ENCODE measurements around the gene DCAF11. TPM values are rescaled to one million over a fixed set of nuclear protein-coding genes. Genes with fewer than 3 reads are reported as not detected.
A peak's percentile ranks its signal among the peaks of the same experiment; 100 is the strongest.

DCAF11 gene
- total RNA-seq, 4 donors from 2014 or later = 64.2 to 71.7 (median 68.3) TPM

GRCh38 chr14:24167469-24168114 is 53.0 kb downstream of the DCAF11 start:
- no peak for DNase-seq (ENCODE audit: low spot score in 2 of 2)
- WGBS = 89% methylated on average over 3 of the region's 3 CpGs
- peaks cover 35% of the 10 kb centered on the region for H3K4me1 ChIP-seq
- H3K9me3 ChIP-seq = no peaks in the 10 kb centered on the region
- H3K27ac ChIP-seq = no peak overlapping the region
- peaks cover 61% of the 10 kb centered on the region for H3K36me3 ChIP-seq
- H3K27me3 ChIP-seq = no peaks in the 10 kb centered on the region
- TF ChIP-seq CTCF (IDR thresholded peaks at IDR 0.05) (no peak), POLR2A (IDR thresholded peaks at IDR 0.05) (no peak), EP300 (IDR thresholded peaks at IDR 0.05) (no peak), POLR2AphosphoS5 (IDR thresholded peaks at IDR 0.05) (no peak)
- H3K4me3 ChIP-seq = no peak overlapping the region

GRCh38 chr14:24171422-24172260 is 57.1 kb downstream of the DCAF11 start, which contains the start of gene REC8:
REC8 (plus strand) TSS chr14:24172080; CDS start chr14:24172553, 473 bp downstream.
- Histone ChIP-seq H3K27ac (peak within 1 kb of the TSS; percentile 29), H3K27me3 (no peaks in the 10 kb centered on the region), H3K4me3 (peak within 1 kb of the TSS; percentile 31), H3K36me3 (peaks cover 27% of the 10 kb centered on the region), H3K4me1 (peaks cover 10% of the 10 kb centered on the region), H3K9me3 (no peaks in the 10 kb centered on the region)
- peak in 1 of 2 donors; percentile 74 for DNase-seq (ENCODE audit: low spot score in 2 of 2)
- no peak for TF ChIP-seq POLR2AphosphoS5 (IDR thresholded peaks at IDR 0.05)
- no peak for TF ChIP-seq POLR2A (IDR thresholded peaks at IDR 0.05)
- no peak for TF ChIP-seq CTCF (IDR thresholded peaks at IDR 0.05)
- no peak for TF ChIP-seq EP300 (IDR thresholded peaks at IDR 0.05)
- WGBS = 45% methylated on average over 33 of the region's 63 CpGs

- peak overlapping the region; percentile 31 for H3K4me3 ChIP-seq
- TF ChIP-seq POLR2AphosphoS5 (IDR thresholded peaks at IDR 0.05) (no peak), POLR2A (IDR thresholded peaks at IDR 0.05) (no peak), EP300 (IDR thresholded peaks at IDR 0.05) (no peak), CTCF (IDR thresholded peaks at IDR 0.05) (no peak)
- 55% methylated on average over 30 of the region's 30 CpGs for WGBS
- H3K27ac ChIP-seq = no peak overlapping the region
- H3K27me3 ChIP-seq = no peaks in the 10 kb centered on the region
- DNase-seq (ENCODE audit: low spot score in 2 of 2) = peak in 1 of 2 donors; percentile 60
- H3K36me3 ChIP-seq = peaks cover 27% of the 10 kb centered on the region
- peaks cover 10% of the 10 kb centered on the region for H3K4me1 ChIP-seq
- no peaks in the 10 kb centered on the region for H3K9me3 ChIP-seq
These were observed 57.8 kb downstream of the DCAF11 start for GRCh38 chr14:24172261-24172860.

GRCh38 chr14:24172871-24173281 is 58.3 kb downstream of the DCAF11 start:
- Histone ChIP-seq H3K9me3 (no peaks in the 10 kb centered on the region), H3K27ac (no peak overlapping the region), H3K36me3 (peaks cover 27% of the 10 kb centered on the region), H3K4me3 (no peak overlapping the region), H3K4me1 (peaks cover 10% of the 10 kb centered on the region), H3K27me3 (no peaks in the 10 kb centered on the region)
- WGBS = 67% methylated on average over 17 of the region's 20 CpGs
- TF ChIP-seq CTCF (IDR thresholded peaks at IDR 0.05) (no peak), POLR2A (IDR thresholded peaks at IDR 0.05) (no peak), EP300 (IDR thresholded peaks at IDR 0.05) (no peak), POLR2AphosphoS5 (IDR thresholded peaks at IDR 0.05) (no peak)
- peak in 1 of 2 donors; percentile 42 for DNase-seq (ENCODE audit: low spot score in 2 of 2)

Other genes starting within 250 kb of the DCAF11 start
- gene DHRS4, start 161.0 kb upstream of the DCAF11 start, total RNA-seq = 10 to 100 TPM; 24.0 to 35.8 (median 30.5) TPM
- 10 to 100 TPM; 17.5 to 27.9 (median 21.0) TPM for gene DHRS4L2, start 125.8 kb upstream of the DCAF11 start, total RNA-seq
- 10 to 100 TPM in 1 of 4 donors, 1 to 10 TPM in 3; 5.9 to 11.2 (median 7.7) TPM for gene CARMIL3, start 62.8 kb upstream of the DCAF11 start, total RNA-seq
- gene CPNE6, start 43.2 kb upstream of the DCAF11 start, total RNA-seq = not detected
- gene PCK2, start 20.5 kb upstream of the DCAF11 start, total RNA-seq = 10 to 100 TPM in 3 of 4 donors, 1 to 10 TPM in 1; 9.2 to 25.1 (median 14.4) TPM
- 1 to 10 TPM; 2.2 to 2.9 (median 2.3) TPM for gene NRL, start 172 bp downstream of the DCAF11 start, total RNA-seq
- 1 to 10 TPM in 3 of 4 donors, not detected in 1; 1.7 to 3.4 (median 2.3) TPM for gene FITM1, start 15.9 kb downstream of the DCAF11 start, total RNA-seq
- gene PSME1, start 21.4 kb downstream of the DCAF11 start, total RNA-seq = 100 to 1,000 TPM in 2 of 4 donors, 10 to 100 TPM in 2; 72.3 to 113 (median 91.1) TPM
- 10 to 100 TPM; 10.9 to 22.0 (median 14.1) TPM for gene EMC9, start 26.8 kb downstream of the DCAF11 start, total RNA-seq
- 10 to 100 TPM; 39.3 to 75.2 (median 47.0) TPM for gene PSME2, start 31.8 kb downstream of the DCAF11 start, total RNA-seq
- gene RNF31, start 32.7 kb downstream of the DCAF11 start, total RNA-seq = 10 to 100 TPM; 62.3 to 97.2 (median 70.6) TPM
- gene IRF9, start 46.5 kb downstream of the DCAF11 start, total RNA-seq = 10 to 100 TPM; 31.1 to 45.2 (median 37.5) TPM
- gene REC8, start 57.3 kb downstream of the DCAF11 start, total RNA-seq = 10 to 100 TPM in 2 of 4 donors, 1 to 10 TPM in 2; 2.5 to 17.2 (median 10.2) TPM
- gene IPO4, start 74.0 kb downstream of the DCAF11 start, total RNA-seq = 10 to 100 TPM; 43.0 to 90.5 (median 58.0) TPM
- 10 to 100 TPM; 38.1 to 58.3 (median 53.4) TPM for gene TM9SF1, start 80.7 kb downstream of the DCAF11 start, total RNA-seq
- gene TSSK4, start 90.9 kb downstream of the DCAF11 start, total RNA-seq = not detected
- 10 to 100 TPM; 47.2 to 86.3 (median 63.6) TPM for gene CHMP4A, start 98.7 kb downstream of the DCAF11 start, total RNA-seq
- gene MDP1, start 101.3 kb downstream of the DCAF11 start, total RNA-seq = 10 to 100 TPM; 10.9 to 18.2 (median 11.5) TPM
- 100 to 1,000 TPM in 3 of 4 donors, 10 to 100 TPM in 1; 54.7 to 137 (median 104) TPM for gene NEDD8, start 117.6 kb downstream of the DCAF11 start, total RNA-seq
- 10 to 100 TPM; 25.4 to 49.7 (median 47.8) TPM for gene GMPR2, start 118.2 kb downstream of the DCAF11 start, total RNA-seq
- 10 to 100 TPM; 43.0 to 61.0 (median 54.3) TPM for gene TINF2, start 127.8 kb downstream of the DCAF11 start, total RNA-seq
- gene TGM1, start 148.4 kb downstream of the DCAF11 start, total RNA-seq = 100 to 1,000 TPM; 127 to 144 (median 130) TPM
- gene RABGGTA, start 156.8 kb downstream of the DCAF11 start, total RNA-seq = 10 to 100 TPM; 50.4 to 65.9 (median 53.1) TPM
- gene DHRS1, start 185.0 kb downstream of the DCAF11 start, total RNA-seq = 100 to 1,000 TPM in 1 of 4 donors, 10 to 100 TPM in 3; 49.0 to 101 (median 82.1) TPM
- 10 to 100 TPM; 19.8 to 31.2 (median 21.2) TPM for gene NOP9, start 185.1 kb downstream of the DCAF11 start, total RNA-seq
- gene CIDEB, start 193.2 kb downstream of the DCAF11 start, total RNA-seq = 10 to 100 TPM; 23.4 to 32.7 (median 31.7) TPM
- 100 to 1,000 TPM; 131 to 184 (median 156) TPM for gene LTB4R2, start 195.4 kb downstream of the DCAF11 start, total RNA-seq
- 100 to 1,000 TPM in 2 of 4 donors, 10 to 100 TPM in 2; 83.1 to 137 (median 117) TPM for gene LTB4R, start 196.7 kb downstream of the DCAF11 start, total RNA-seq
- 10 to 100 TPM in 2 of 4 donors, 1 to 10 TPM in 2; 3.9 to 33.2 (median 13.9) TPM for gene ADCY4, start 220.3 kb downstream of the DCAF11 start, total RNA-seq
- 10 to 100 TPM in 2 of 4 donors, 1 to 10 TPM in 2; 6.8 to 13.7 (median 11.1) TPM for gene RIPK3, start 225.2 kb downstream of the DCAF11 start, total RNA-seq